Trophoblast cell (in vitro differentiated cells and primary cell): Measurements from ENCODE around the gene ETV5.

Experiments
- DNase-seq, 2 donors: peaks; one replicate each; pipeline ENCODE4 v3.0.0-alpha.2; 2016
- H2AFZ ChIP-seq: 2 replicates; pipeline ENCODE4 v1.6.1; 2013; ENCODE audit warnings: low read length, moderate library complexity, mild to moderate bottlenecking; ENCODE audit not compliant: insufficient read depth, poor library complexity
- H2AK5ac ChIP-seq: 2 replicates; pipeline ENCODE4 v1.6.1; 2013; ENCODE audit warnings: mild to moderate bottlenecking, low read length
- H2BK120ac ChIP-seq: 2 replicates; pipeline ENCODE4 v1.6.1; 2013; ENCODE audit warnings: low read length, mild to moderate bottlenecking, moderate library complexity; ENCODE audit not compliant: insufficient read depth, poor library complexity
- H2BK12ac ChIP-seq: 2 replicates; pipeline ENCODE4 v1.6.1; 2013; ENCODE audit warnings: mild to moderate bottlenecking, low read length, moderate library complexity
- H2BK5ac ChIP-seq: 2 replicates; pipeline ENCODE4 v1.6.1; 2013; ENCODE audit warnings: low read length, low read depth, moderate library complexity, mild to moderate bottlenecking; ENCODE audit not compliant: poor library complexity
- H3K14ac ChIP-seq: 2 replicates; pipeline ENCODE4 v1.6.1; 2013; ENCODE audit warnings: mild to moderate bottlenecking, low read length
- H3K18ac ChIP-seq: 2 replicates; pipeline ENCODE4 v1.6.1; 2013; ENCODE audit warnings: mild to moderate bottlenecking, low read length
- H3K23ac ChIP-seq: 2 replicates; pipeline ENCODE4 v1.6.1; 2013; ENCODE audit warnings: low read length
- H3K27ac ChIP-seq: 2 replicates; pipeline ENCODE4 v1.5.1; 2013; ENCODE audit warnings: low read depth, mild to moderate bottlenecking, inconsistent platforms, low read length, moderate library complexity
- H3K27me3 ChIP-seq: 2 replicates; pipeline ENCODE4 v1.6.1; 2013; ENCODE audit warnings: inconsistent platforms, mild to moderate bottlenecking, low read length, moderate library complexity; ENCODE audit not compliant: insufficient read depth
- H3K36me3 ChIP-seq, 2 experiments: 1 replicate in 1 of 2; 2 replicates in 1 of 2; pipeline ENCODE4 v1.6.1; 2013; ENCODE audit warnings: low read length in 2 of 2, mild to moderate bottlenecking in 2 of 2, moderate library complexity in 1 of 2; ENCODE audit not compliant: insufficient read depth in 2 of 2, control insufficient read depth in 1 of 2
- H3K4ac ChIP-seq: 2 replicates; pipeline ENCODE4 v1.6.1; 2013; ENCODE audit warnings: low read depth, mild to moderate bottlenecking, low read length, moderate library complexity
- H3K4me1 ChIP-seq, 2 experiments: 1 replicate in 1 of 2; 2 replicates in 1 of 2; pipeline ENCODE4 v1.6.1; 2013; ENCODE audit warnings: low read length in 2 of 2, mild to moderate bottlenecking in 2 of 2, moderate library complexity in 1 of 2; ENCODE audit not compliant: insufficient read depth in 2 of 2, control insufficient read depth in 1 of 2
- H3K4me2 ChIP-seq: 2 replicates; pipeline ENCODE4 v1.6.1; 2013; ENCODE audit warnings: inconsistent platforms, mild to moderate bottlenecking, low read length, moderate library complexity
- H3K4me3 ChIP-seq: 2 replicates; pipeline ENCODE4 v1.5.1; 2013; ENCODE audit warnings: mild to moderate bottlenecking, low read depth, low read length, inconsistent platforms
- H3K79me1 ChIP-seq: one replicate; pipeline ENCODE4 v1.6.1; 2013; ENCODE audit warnings: low read length
- H3K79me2 ChIP-seq: 2 replicates; pipeline ENCODE4 v1.6.1; 2013; ENCODE audit warnings: low read length, mild to moderate bottlenecking; ENCODE audit not compliant: control insufficient read depth, insufficient read depth, poor library complexity
- H3K9ac ChIP-seq: 2 replicates; pipeline ENCODE4 v1.6.1; 2013; ENCODE audit warnings: mild to moderate bottlenecking, low read length
- H3K9me3 ChIP-seq: 2 replicates; pipeline ENCODE4 v1.6.1; 2013; ENCODE audit warnings: low read depth, mild to moderate bottlenecking, control low read depth, inconsistent platforms, low read length; ENCODE audit not compliant: insufficient read depth
- H4K12ac ChIP-seq: 2 replicates; pipeline ENCODE4 v1.6.1; 2013; ENCODE audit warnings: low read depth, mild to moderate bottlenecking, low read length, moderate library complexity
- H4K8ac ChIP-seq: 2 replicates; pipeline ENCODE4 v1.6.1; 2013; ENCODE audit warnings: low read depth, mild to moderate bottlenecking, low read length, moderate library complexity
- H4K91ac ChIP-seq: one replicate; pipeline ENCODE4 v1.6.1; 2013; ENCODE audit warnings: low read depth, mild to moderate bottlenecking, low read length, moderate library complexity
- WGBS: extraction: QIAGEN DNeasy Blood & Tissue Kit; methylation state at CpG from one replicate; pipeline ENCODE4 v1.1.7; 2013; ENCODE audit warnings: missing lambda C conversion rate; ENCODE audit not compliant: insufficient read length, insufficient coverage; ENCODE audit errors: extremely low coverage; 5-methylcytosine and 5-hydroxymethylcytosine counted together

Gene ETV5

GRCh38 chr3:186094696-186095425 is 14.0 kb downstream of the ETV5 start:
- H3K79me2 ChIP-seq: no peaks in the 10 kb centered on the region
- no peak overlapping the region for H3K23ac ChIP-seq
- no peak overlapping the region for H4K8ac ChIP-seq
- H3K27ac ChIP-seq: no peak overlapping the region
- no peaks in the 10 kb centered on the region for H3K9me3 ChIP-seq
- H4K91ac ChIP-seq: no peak overlapping the region
- H3K14ac ChIP-seq: no peak overlapping the region
- H3K4me3 ChIP-seq: no peak overlapping the region
- H2BK12ac ChIP-seq: no peak overlapping the region
- no CpG with 5 or more reads among the region's 7 CpGs for WGBS
- H3K4ac ChIP-seq: no peak overlapping the region
- no peak overlapping the region for H4K12ac ChIP-seq
- H3K36me3 ChIP-seq: no peaks in the 10 kb centered on the region
- H3K27me3 ChIP-seq: no peaks in the 10 kb centered on the region
- H3K4me2 ChIP-seq: no peak overlapping the region
- no peak overlapping the region for H3K18ac ChIP-seq
- H2BK120ac ChIP-seq: no peak overlapping the region
- H3K9ac ChIP-seq: no peak overlapping the region
- no peak for DNase-seq
- no peak overlapping the region for H2BK5ac ChIP-seq
- H2AFZ ChIP-seq: no peak overlapping the region
- H3K4me1 ChIP-seq: peaks cover 11 to 13% of the 10 kb centered on the region in 2 experiments
- no peak overlapping the region for H2AK5ac ChIP-seq
- H3K79me1 ChIP-seq: no peaks in the 10 kb centered on the region

DNA sequence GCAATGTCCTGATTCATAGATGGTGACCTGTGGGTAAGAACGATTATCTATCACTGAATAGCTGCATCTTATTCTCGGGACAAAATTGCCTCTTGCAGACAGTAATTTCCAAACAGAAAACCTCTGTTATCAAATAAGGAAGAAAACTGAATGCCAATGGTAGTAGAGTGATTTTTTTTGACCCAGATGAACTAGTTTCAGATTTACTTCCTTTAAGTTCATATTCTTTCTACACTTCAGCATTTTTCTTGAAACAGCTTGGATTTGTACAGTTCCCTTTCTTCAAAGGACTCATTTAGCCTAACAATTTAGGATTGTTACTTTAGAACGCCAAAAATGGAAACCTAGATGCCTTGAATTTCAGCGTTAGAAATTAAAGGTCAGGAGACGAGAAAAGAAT is 14.6 kb downstream of the ETV5 start:
- WGBS: no CpG with 5 or more reads among the region's 5 CpGs
- H3K4me2 ChIP-seq: no peak overlapping the region

GRCh38 chr3:186093271-186093900 is 15.5 kb downstream of the ETV5 start:
- no peak overlapping the region for H3K14ac ChIP-seq
- H3K79me2 ChIP-seq: no peaks in the 10 kb centered on the region
- no peak overlapping the region for H2BK12ac ChIP-seq
- H3K79me1 ChIP-seq: no peaks in the 10 kb centered on the region
- H4K12ac ChIP-seq: no peak overlapping the region
- H3K27me3 ChIP-seq: no peaks in the 10 kb centered on the region
- H3K18ac ChIP-seq: no peak overlapping the region
- peaks cover 11 to 15% of the 10 kb centered on the region in 2 experiments for H3K4me1 ChIP-seq
- no peak overlapping the region for H4K91ac ChIP-seq
- H3K4me3 ChIP-seq: no peak overlapping the region
- no peak overlapping the region for H2AK5ac ChIP-seq
- H3K36me3 ChIP-seq: no peaks in the 10 kb centered on the region
- no CpG with 5 or more reads among the region's 4 CpGs for WGBS
- H2BK5ac ChIP-seq: no peak overlapping the region
- no peak overlapping the region for H3K23ac ChIP-seq
- no peak for DNase-seq
- no peak overlapping the region for H4K8ac ChIP-seq
- H2AFZ ChIP-seq: no peak overlapping the region
- no peak overlapping the region for H3K9ac ChIP-seq
- H2BK120ac ChIP-seq: no peak overlapping the region
- no peak overlapping the region for H3K27ac ChIP-seq
- no peaks in the 10 kb centered on the region for H3K9me3 ChIP-seq
- no peak overlapping the region for H3K4me2 ChIP-seq
- no peak overlapping the region for H3K4ac ChIP-seq

More for the DNA sequence above, 14.6 kb downstream of the ETV5 start:
- H3K4me1 ChIP-seq: peaks cover 11 to 13% of the 10 kb centered on the region in 2 experiments
- H2BK120ac ChIP-seq: no peak overlapping the region
- H4K91ac ChIP-seq: no peak overlapping the region
- H3K4me3 ChIP-seq: no peak overlapping the region
- H2AK5ac ChIP-seq: no peak overlapping the region
- no peak overlapping the region for H3K18ac ChIP-seq
- no peaks in the 10 kb centered on the region for H3K9me3 ChIP-seq
- no peak overlapping the region for H4K12ac ChIP-seq
- no peaks in the 10 kb centered on the region for H3K36me3 ChIP-seq
- H3K27me3 ChIP-seq: no peaks in the 10 kb centered on the region
- H2BK5ac ChIP-seq: no peak overlapping the region
- no peak overlapping the region for H3K23ac ChIP-seq
- H4K8ac ChIP-seq: no peak overlapping the region
- no peaks in the 10 kb centered on the region for H3K79me1 ChIP-seq
- H3K4ac ChIP-seq: no peak overlapping the region
- no peaks in the 10 kb centered on the region for H3K79me2 ChIP-seq
- DNase-seq: no peak
- H3K14ac ChIP-seq: no peak overlapping the region
- no peak overlapping the region for H2AFZ ChIP-seq
- no peak overlapping the region for H3K9ac ChIP-seq
- H3K27ac ChIP-seq: no peak overlapping the region
- H2BK12ac ChIP-seq: no peak overlapping the region

GRCh38 chr3:186092360-186093070 is 16.4 kb downstream of the ETV5 start:
- H4K8ac ChIP-seq: no peak overlapping the region
- no peaks in the 10 kb centered on the region for H3K36me3 ChIP-seq
- H3K79me2 ChIP-seq: no peaks in the 10 kb centered on the region
- H4K12ac ChIP-seq: no peak overlapping the region
- no peak overlapping the region for H3K23ac ChIP-seq
- DNase-seq: no peak
- WGBS: no CpG with 5 or more reads among the region's 10 CpGs
- H3K9me3 ChIP-seq: no peaks in the 10 kb centered on the region
- no peaks in the 10 kb centered on the region for H3K79me1 ChIP-seq
- no peak overlapping the region for H2BK120ac ChIP-seq
- no peak overlapping the region for H3K18ac ChIP-seq
- H3K4me3 ChIP-seq: no peak overlapping the region
- H3K27me3 ChIP-seq: no peaks in the 10 kb centered on the region
- H3K4ac ChIP-seq: no peak overlapping the region
- no peak overlapping the region for H3K27ac ChIP-seq
- no peak overlapping the region for H3K9ac ChIP-seq
- H4K91ac ChIP-seq: no peak overlapping the region
- no peak overlapping the region for H2AK5ac ChIP-seq
- H2BK12ac ChIP-seq: no peak overlapping the region
- H2BK5ac ChIP-seq: no peak overlapping the region
- no peak overlapping the region for H3K4me2 ChIP-seq
- no peak overlapping the region for H2AFZ ChIP-seq
- H3K14ac ChIP-seq: no peak overlapping the region
- peaks cover 8 to 12% of the 10 kb centered on the region in 2 experiments for H3K4me1 ChIP-seq
